ENCODE measurements around the gene DYRK3.

DYRK3 gene

GRCh38 chr1:206662396-206663092 lies 27.2 kb downstream of the DYRK3 start:
- no peak for DNase-seq

- DNase-seq, result no peak
Observed at GRCh38 chr1:206663362-206663761, 28.0 kb downstream of the DYRK3 start.

GRCh38 chr1:206663832-206664652 lies 28.7 kb downstream of the DYRK3 start:
- DNase-seq, result peak; percentile 65

- no peak for DNase-seq
Observed at GRCh38 chr1:206664740-206665139, 29.4 kb downstream of the DYRK3 start.

- DNase-seq, result no peak
Observed at GRCh38 chr1:206666031-206666561, 30.8 kb downstream of the DYRK3 start.

GRCh38 chr1:206666954-206667665 lies 31.8 kb downstream of the DYRK3 start:
- no peak for DNase-seq

GRCh38 chr1:206668351-206668750 lies 33.0 kb downstream of the DYRK3 start:
- no peak for DNase-seq

GRCh38 chr1:206668874-206669410 lies 33.6 kb downstream of the DYRK3 start:
- DNase-seq, result no peak

- no peak for DNase-seq
Observed at GRCh38 chr1:206672011-206672688, 36.8 kb downstream of the DYRK3 start.

- DNase-seq, result no peak
Observed at GRCh38 chr1:206672844-206673758, 37.8 kb downstream of the DYRK3 start.

GRCh38 chr1:206674236-206674635 lies 38.9 kb downstream of the DYRK3 start:
- DNase-seq, result no peak

GRCh38 chr1:206674745-206675175 lies 39.4 kb downstream of the DYRK3 start:
- DNase-seq, result no peak

- DNase-seq, result no peak
Observed at GRCh38 chr1:206676499-206676898, 41.2 kb downstream of the DYRK3 start.

GRCh38 chr1:206678490-206678889 lies 43.2 kb downstream of the DYRK3 start:
- DNase-seq, result no peak

GRCh38 chr1:206679738-206680211 lies 44.4 kb downstream of the DYRK3 start:
- no peak for DNase-seq

- DNase-seq, result no peak
Observed at GRCh38 chr1:206680279-206680678, 44.9 kb downstream of the DYRK3 start.

- no peak for DNase-seq
Observed at GRCh38 chr1:206681359-206681758, 46.0 kb downstream of the DYRK3 start.

GRCh38 chr1:206682111-206682510 lies 46.8 kb downstream of the DYRK3 start:
- no peak for DNase-seq

GRCh38 chr1:206683313-206683712 lies 48.0 kb downstream of the DYRK3 start:
- DNase-seq, result no peak

GRCh38 chr1:206684003-206684402 lies 48.7 kb downstream of the DYRK3 start:
- DNase-seq, result no peak
